K562 (cell line): Measurements from ENCODE around the gene MBLAC2. TPM values are rescaled to one million over a fixed set of nuclear protein-coding genes. Genes with fewer than 3 reads are reported as not detected.

Experiments
- ATAC-seq: fragments of 200-7000 bp; cut with Tn5 transposase; 3 replicates; pipeline ENCODE4 v1.9.1; 2020; ENCODE audit warnings: moderate library complexity
- BruUV-seq: library from RNA; stranded (reverse); fragments of 400-500 nt; replicated peaks from 2 replicates; lab custom pipeline; 2021; lab: Mats Ljungman, UMichigan
- CTCF ChIA-PET: fragments of 300-600 bp; formaldehyde crosslinking; extraction: SDS; loops from one replicate; lab custom pipeline; 2021; ENCODE audit warnings: low intra/inter-chr PET ratio; lab: Yijun Ruan, JAX
- POLR2A ChIA-PET: fragments of 300-600, 350-650 bp; sonication (Branson Sonifier 250); formaldehyde crosslinking; extraction: SDS; loops from one replicate; lab custom pipeline; 2021; ENCODE audit warnings: antibody characterized with exemption, inconsistent platforms; lab: Yijun Ruan, JAX
- DNase-seq, 4 experiments: peaks; one replicate each; pipeline versions ENCODE4 v3.0.0 to v3.0.0-alpha.2; 2011 to 2018; ENCODE audit warnings: low spot score in 3 of 4, mixed read lengths in 3 of 4; ENCODE audit errors: extremely low read depth in 1 of 4
- FAIRE-seq: peaks from 2 replicates; lab custom pipeline; 2011; peaks lifted over from hg19 to GRCh38; lab: Jason Lieb, UNC
- H2AFZ ChIP-seq: 2 replicates; pipeline ENCODE4 v1.6.0; 2011; ENCODE audit warnings: low read depth, low read length, control low read depth, inconsistent platforms
- H3K27ac ChIP-seq: fragments of 200-600 bp; 3 replicates; pipeline ENCODE4 v1.8.0; 2011; ENCODE audit warnings: low read depth, mild to moderate bottlenecking, control low read depth, inconsistent platforms, low read length, moderate library complexity, mixed read lengths; ENCODE audit errors: extremely low read depth
- H3K27me3 ChIP-seq, 2 experiments: fragments of 300-600 bp in 1 of 2; 2 replicates in 1 of 2; 3 replicates in 1 of 2; pipeline versions ENCODE4 v1.6.0 to v1.8.0; 2011; ENCODE audit warnings: inconsistent platforms in 2 of 2, low read length in 2 of 2, mild to moderate bottlenecking in 1 of 2, mixed read lengths in 1 of 2, moderate library complexity in 1 of 2; ENCODE audit not compliant: control insufficient read depth in 2 of 2, insufficient read depth in 2 of 2
- H3K36me3 ChIP-seq: fragments of 300-600 bp; 3 replicates; pipeline ENCODE4 v1.8.0; 2011; ENCODE audit warnings: mild to moderate bottlenecking, low read length, inconsistent platforms; ENCODE audit not compliant: control insufficient read depth, insufficient read depth
- H3K4me1 ChIP-seq, 2 experiments: fragments of 200-600 bp in 1 of 2; replicated peaks in 1 of 2; 2 replicates in 1 of 2; 3 replicates in 1 of 2; pipeline versions ENCODE4 v1.5.1 to v1.8.0; 2011; ENCODE audit warnings: inconsistent platforms in 2 of 2, low read length in 2 of 2, mild to moderate bottlenecking in 1 of 2, mixed read lengths in 1 of 2, moderate library complexity in 1 of 2; ENCODE audit not compliant: control insufficient read depth in 2 of 2, insufficient read depth in 2 of 2
- H3K4me2 ChIP-seq: 2 replicates; pipeline ENCODE4 v1.6.1; 2011; ENCODE audit warnings: low read length, control low read depth, inconsistent platforms, mixed read lengths; ENCODE audit not compliant: insufficient read depth
- H3K4me3 ChIP-seq: fragments of 200-600 bp; sonication (generic), shearing (Covaris generic); 2 replicates; pipeline ENCODE4 v1.5.1; 2016; ENCODE audit warnings: control low read depth, inconsistent platforms
- H3K79me2 ChIP-seq: fragments of 200-600 bp; 3 replicates; pipeline ENCODE4 v1.8.0; 2011; ENCODE audit warnings: low read length, inconsistent platforms; ENCODE audit not compliant: control insufficient read depth, insufficient read depth
- H3K9ac ChIP-seq, 2 experiments: 2 replicates each; pipeline versions ENCODE4 v1.6.0 to v1.6.1; 2011; ENCODE audit warnings: low read depth in 2 of 2, low read length in 2 of 2, control low read depth in 1 of 2, inconsistent platforms in 1 of 2, mild to moderate bottlenecking in 1 of 2, mixed read lengths in 1 of 2; ENCODE audit not compliant: insufficient read depth in 1 of 2
- H3K9me1 ChIP-seq: one replicate; pipeline ENCODE4 v1.6.0; 2011; ENCODE audit warnings: inconsistent platforms, mild to moderate bottlenecking, low read length, moderate library complexity; ENCODE audit not compliant: control insufficient read depth, insufficient read depth
- H3K9me3 ChIP-seq: replicated peaks from 2 replicates; pipeline ENCODE4 v1.5.1; 2011; ENCODE audit warnings: low read depth, low read length, inconsistent platforms; ENCODE audit not compliant: control insufficient read depth, insufficient read depth
- H4K20me1 ChIP-seq: replicated peaks from 2 replicates; pipeline ENCODE4 v1.6.1; 2011; ENCODE audit warnings: low read length, inconsistent platforms, mixed read lengths; ENCODE audit not compliant: control insufficient read depth, insufficient read depth
- C11orf30 ChIP-seq: fragments of 450-650 bp; IDR thresholded peaks from 2 replicates; pipeline ENCODE4 v1.6.1; 2016; ENCODE audit warnings: low read depth, mild to moderate bottlenecking
- CREBBP ChIP-seq: IDR thresholded peaks from one replicate; pipeline ENCODE4 v1.6.1; 2012; ENCODE audit warnings: low read depth, mild to moderate bottlenecking, control low read depth, inconsistent platforms, low read length
- HNRNPLL ChIP-seq: fragments of 200-400 bp; formaldehyde crosslinking; IDR thresholded peaks from 2 replicates; pipeline ENCODE4 v1.6.1; 2017; ENCODE audit warnings: low read length, low read depth, mild to moderate bottlenecking; ENCODE audit not compliant: poor library complexity, severe bottlenecking
- MAFG ChIP-seq: fragments of 450-650 bp; conservative IDR thresholded peaks from 2 replicates; pipeline ENCODE4 v1.6.1; 2016; ENCODE audit warnings: missing genetic modification characterization, missing compliant biosample characterization
- SIN3A ChIP-seq, 2 experiments: fragments of 150-350 bp in 1 of 2; IDR thresholded peaks; 2 replicates each; pipeline ENCODE4 v1.6.1; 2011 to 2016; ENCODE audit warnings: borderline replicate concordance in 2 of 2, low read depth in 2 of 2, low read length in 2 of 2, mild to moderate bottlenecking in 2 of 2, moderate library complexity in 2 of 2; ENCODE audit not compliant: control insufficient read depth in 1 of 2
- SMARCB1 ChIP-seq: IDR thresholded peaks from 2 replicates; pipeline ENCODE4 v1.6.1; 2011; ENCODE audit warnings: improper control_type of control experiment, low read depth; ENCODE audit not compliant: insufficient read length
- SRSF3 ChIP-seq: fragments of 200-400 bp; formaldehyde crosslinking; IDR thresholded peaks from 2 replicates; pipeline ENCODE4 v1.6.1; 2016; ENCODE audit warnings: mild to moderate bottlenecking, low read length, moderate library complexity; ENCODE audit not compliant: insufficient read depth
- ZNF232 ChIP-seq: sonication (generic); formaldehyde crosslinking; IDR thresholded peaks from 2 replicates; pipeline ENCODE4 v1.8.0; 2022; ENCODE audit warnings: mild to moderate bottlenecking, missing genetic modification reagents
- ZNF316 ChIP-seq: fragments of 450-650 bp; IDR thresholded peaks from 2 replicates; pipeline ENCODE4 v1.6.1; 2016
- WGBS: fragments of 100-300 bp; shearing (Covaris generic); methylation state at CpG from one replicate; pipeline ENCODE4 v1.1.6; 2016; ENCODE audit warnings: low coverage, mixed read lengths; ENCODE audit not compliant: insufficient coverage; ENCODE audit errors: missing lambda C conversion rate; 5-methylcytosine and 5-hydroxymethylcytosine counted together
- in situ Hi-C: fragments of 300-500 bp; cut with MboI; formaldehyde crosslinking; loops from 4 replicates; pipeline ENCODE4 v1.15.0; 2018; ENCODE audit warnings: inconsistent platforms, mixed read lengths
- intact Hi-C: fragments of 100-400 bp; cut with micrococcal nuclease; formaldehyde crosslinking; loops from 2 replicates; pipeline ENCODE4 v1.14.2; 2022
- polyA plus RNA-seq, 8 experiments: library from polyadenylated mRNA; depleted of rRNA in 4 of 8; stranded (reverse) in 5 of 8; unstranded in 3 of 8; fragments of >200 nt; fragmentation: Nextera tagmentation in 2 of 8; fragmentation: Illumina TruSeq in 1 of 8; extraction: Ambion mirVana in 2 of 8; extraction: Trizol in 1 of 8; gene quantifications; 2 replicates each; pipeline versions ENCODE4 v1.2.1 to v1.2.3, GENCODE V29; 2011 to 2014; ENCODE audit warnings: inconsistent platforms in 1 of 8, missing spikeins in 1 of 8
- total RNA-seq, 7 experiments: library from RNA; depleted of rRNA in 6 of 7; stranded (reverse); fragments of >200 nt in 6 of 7; fragmentation: Illumina TruSeq in 2 of 7; extraction: Trizol in 2 of 7; gene quantifications; 2 replicates each; pipeline versions ENCODE4 v1.2.1 to v1.2.3, GENCODE V29; 2011 to 2021; ENCODE audit warnings: low replicate concordance in 1 of 7
- TF ChIP-seq, protein P1 (sequence below): fragments of 200-800 bp; sonication (Bioruptor generic); IDR thresholded peaks from 2 replicates; pipeline ENCODE4 v1.6.1; 2017; ENCODE audit warnings: missing genetic modification characterization, missing compliant biosample characterization
- TF ChIP-seq, protein P2 (sequence below): fragments of 450-650 bp; IDR thresholded peaks from 2 replicates; pipeline ENCODE4 v1.6.1; 2016

The MBLAC2 gene
- total and polyA plus RNA-seq, 9 of the 15 experiments (the other 6 are each of a cell fraction or from before 2014, with no cell fraction given) = 2.4 to 13.1 (median 10.3) TPM

DNA sequence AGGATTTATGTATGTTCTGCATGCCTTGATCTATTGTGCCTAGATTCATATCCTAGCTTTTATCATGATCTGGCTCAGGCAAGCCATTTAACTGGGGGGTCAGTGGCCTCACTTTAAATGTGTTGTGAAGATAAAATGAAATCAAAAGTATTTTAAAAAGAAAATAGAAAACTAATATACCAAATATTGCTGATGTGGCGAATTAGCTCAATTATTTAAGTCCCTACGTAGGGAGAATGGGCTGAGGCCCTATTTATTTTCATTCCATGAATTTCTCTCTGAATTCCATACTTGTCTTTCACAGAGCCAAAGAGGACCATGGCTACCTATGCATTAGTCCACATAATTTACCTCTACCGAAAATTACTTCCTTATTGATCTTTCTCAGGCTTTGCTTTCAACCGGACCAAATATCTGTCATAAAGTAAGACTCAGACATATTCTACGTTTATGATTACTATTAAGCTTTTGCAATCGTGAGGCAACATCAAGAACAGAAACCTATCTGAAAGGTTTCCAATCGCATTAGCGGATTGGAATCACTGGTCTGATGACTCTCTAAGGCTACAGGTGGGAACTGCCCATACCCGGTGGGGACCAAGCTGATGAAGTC is 1.7 kb downstream of the MBLAC2 start (continued):
- TF ChIP-seq, protein P1, sequence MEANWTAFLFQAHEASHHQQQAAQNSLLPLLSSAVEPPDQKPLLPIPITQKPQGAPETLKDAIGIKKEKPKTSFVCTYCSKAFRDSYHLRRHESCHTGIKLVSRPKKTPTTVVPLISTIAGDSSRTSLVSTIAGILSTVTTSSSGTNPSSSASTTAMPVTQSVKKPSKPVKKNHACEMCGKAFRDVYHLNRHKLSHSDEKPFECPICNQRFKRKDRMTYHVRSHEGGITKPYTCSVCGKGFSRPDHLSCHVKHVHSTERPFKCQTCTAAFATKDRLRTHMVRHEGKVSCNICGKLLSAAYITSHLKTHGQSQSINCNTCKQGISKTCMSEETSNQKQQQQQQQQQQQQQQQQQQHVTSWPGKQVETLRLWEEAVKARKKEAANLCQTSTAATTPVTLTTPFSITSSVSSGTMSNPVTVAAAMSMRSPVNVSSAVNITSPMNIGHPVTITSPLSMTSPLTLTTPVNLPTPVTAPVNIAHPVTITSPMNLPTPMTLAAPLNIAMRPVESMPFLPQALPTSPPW (CRISPR knock-in tag) = 0 out of 2 replicates have a peak, but pooled peaks have one; percentile 10
- peak; percentile 98 for TF ChIP-seq ZNF316
- peak; percentile 94 for TF ChIP-seq MAFG
- TF ChIP-seq SIN3A (IDR thresholded peaks at IDR 0.05; ENCODE audit: borderline replicate concordance in 2 of 2, control insufficient read depth in 1 of 2, low read depth in 2 of 2, low read length in 2 of 2) = 0 out of 4 replicates have a peak, but pooled peaks of 1 of the 2 experiments have one; percentile 5
- TF ChIP-seq SRSF3 = no peak
- TF ChIP-seq ZNF232 (CRISPR knock-in tag) = no peak
- TF ChIP-seq C11orf30 = peak; percentile 95
- TF ChIP-seq, all 486 proteins: peak for 8

DNA sequence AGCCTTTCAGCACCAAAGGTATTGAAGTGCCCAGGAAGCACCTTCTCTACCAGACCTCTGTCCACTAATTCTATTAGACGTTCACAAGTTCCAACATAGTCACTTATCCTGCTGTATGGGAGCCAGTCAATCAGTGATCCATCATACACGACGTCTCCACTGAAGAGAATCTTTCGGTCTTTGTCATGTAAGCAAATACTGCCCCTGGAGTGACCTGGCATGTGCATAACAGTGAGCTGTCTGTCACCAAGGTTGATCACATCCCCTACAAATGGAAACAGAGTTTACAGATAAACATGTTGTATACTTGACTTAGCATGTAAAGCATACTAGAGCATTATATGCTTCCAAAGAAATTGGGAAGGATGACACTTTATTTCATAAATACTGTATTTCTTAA is 13.3 kb downstream of the MBLAC2 start:
- peak; percentile 26 for FAIRE-seq
- H2AFZ ChIP-seq = no peak overlapping the region
- DNase-seq = no peak
- H3K4me1 ChIP-seq = no peaks in the 10 kb centered on the region
- no peaks in the 10 kb centered on the region for H4K20me1 ChIP-seq
- POLR2A ChIA-PET = interaction anchor here (0.6 to 3.7 kb wide), 2 partner anchors 11 to 153 kb away, joined by 3 to 18 read pairs; no protein-coding TSS in a partner anchor
- BruUV-seq = no TSS peak
- H3K4me3 ChIP-seq = no peak overlapping the region
- in situ Hi-C loops = no loop called here
- peaks cover 15% of the 10 kb centered on the region; the same call in 2 of the 3 replicates for H3K36me3 ChIP-seq
- no peak overlapping the region for H3K4me2 ChIP-seq
- no peak overlapping the region for H3K27ac ChIP-seq
- H3K9ac ChIP-seq = no peak overlapping the region
- H3K9me3 ChIP-seq = no peaks in the 10 kb centered on the region
- WGBS = 69% methylated on average over 4 of the region's 4 CpGs
- TF ChIP-seq, protein P2, sequence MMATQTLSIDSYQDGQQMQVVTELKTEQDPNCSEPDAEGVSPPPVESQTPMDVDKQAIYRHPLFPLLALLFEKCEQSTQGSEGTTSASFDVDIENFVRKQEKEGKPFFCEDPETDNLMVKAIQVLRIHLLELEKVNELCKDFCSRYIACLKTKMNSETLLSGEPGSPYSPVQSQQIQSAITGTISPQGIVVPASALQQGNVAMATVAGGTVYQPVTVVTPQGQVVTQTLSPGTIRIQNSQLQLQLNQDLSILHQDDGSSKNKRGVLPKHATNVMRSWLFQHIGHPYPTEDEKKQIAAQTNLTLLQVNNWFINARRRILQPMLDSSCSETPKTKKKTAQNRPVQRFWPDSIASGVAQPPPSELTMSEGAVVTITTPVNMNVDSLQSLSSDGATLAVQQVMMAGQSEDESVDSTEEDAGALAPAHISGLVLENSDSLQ = peak; percentile 28; the same call in 1 of the 2 replicates
- TF ChIP-seq SMARCB1 (no peak), CREBBP (no peak), HNRNPLL (no peak)
- TF ChIP-seq, all 486 proteins: peak for 1
- peak; percentile 54; the same call in 2 of the 3 replicates for ATAC-seq
- intact Hi-C loops = no loop called here
- CTCF ChIA-PET = no interaction called here
- Histone ChIP-seq H3K79me2 (0 out of 3 replicates have a peak, but pooled peaks cover 2% of the 10 kb centered on the region), H3K9me1 (no peaks in the 10 kb centered on the region), H3K27me3 (no peaks in the 10 kb centered on the region)
